ENCODE measurements around the gene RTN4RL2.

The RTN4RL2 gene

GRCh38 chr11:57481915-57482781, 21.8 kb downstream of the RTN4RL2 start:
- DNase-seq = no peak

- peak; percentile 65 to 72 for DNase-seq
These were observed 22.6 kb downstream of the RTN4RL2 start for GRCh38 chr11:57482782-57483561.

GRCh38 chr11:57483562-57483918, 23.2 kb downstream of the RTN4RL2 start:
- DNase-seq = no peak

- no peak for DNase-seq
These were observed 23.9 kb downstream of the RTN4RL2 start for GRCh38 chr11:57484141-57484710.

GRCh38 chr11:57485217-57485990, 25.1 kb downstream of the RTN4RL2 start:
- DNase-seq = no peak

DNA sequence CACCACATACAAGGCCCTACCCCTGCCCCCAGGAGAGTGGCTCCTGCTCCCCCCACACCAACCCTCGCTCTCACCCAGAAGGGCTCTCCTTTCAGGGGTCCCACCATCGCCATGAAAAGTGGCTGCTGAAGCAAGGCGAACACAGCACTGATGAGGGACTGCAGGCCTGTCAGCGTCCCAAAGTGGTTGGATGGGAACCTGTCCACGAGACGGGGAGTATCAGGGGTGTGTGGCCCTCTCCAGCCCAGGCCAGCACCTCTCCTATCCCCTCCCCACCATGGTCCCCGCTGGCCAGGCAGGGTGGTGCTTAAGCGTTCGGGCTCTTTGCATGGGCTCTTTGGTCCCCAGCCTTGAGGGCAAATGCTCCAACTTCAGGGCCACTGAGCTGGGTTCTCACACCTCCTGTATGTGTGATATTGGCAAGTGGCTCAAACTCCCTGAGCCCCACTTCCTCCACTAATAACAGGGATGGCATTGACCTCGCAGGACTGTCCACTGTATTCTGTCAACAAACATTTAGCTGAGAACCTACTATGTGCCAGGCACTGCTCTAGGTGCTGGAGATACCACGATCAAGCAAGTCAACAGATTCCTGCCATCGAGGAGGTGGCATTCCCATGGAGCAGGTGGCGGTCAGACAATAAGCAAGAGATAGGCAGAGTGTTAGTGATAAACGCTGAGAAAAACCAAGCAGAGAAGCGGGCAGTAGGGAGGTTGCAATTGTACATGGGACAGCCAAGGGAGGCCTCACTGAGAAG, 26.9 kb downstream of the RTN4RL2 start:
- no peak for DNase-seq

DNA sequence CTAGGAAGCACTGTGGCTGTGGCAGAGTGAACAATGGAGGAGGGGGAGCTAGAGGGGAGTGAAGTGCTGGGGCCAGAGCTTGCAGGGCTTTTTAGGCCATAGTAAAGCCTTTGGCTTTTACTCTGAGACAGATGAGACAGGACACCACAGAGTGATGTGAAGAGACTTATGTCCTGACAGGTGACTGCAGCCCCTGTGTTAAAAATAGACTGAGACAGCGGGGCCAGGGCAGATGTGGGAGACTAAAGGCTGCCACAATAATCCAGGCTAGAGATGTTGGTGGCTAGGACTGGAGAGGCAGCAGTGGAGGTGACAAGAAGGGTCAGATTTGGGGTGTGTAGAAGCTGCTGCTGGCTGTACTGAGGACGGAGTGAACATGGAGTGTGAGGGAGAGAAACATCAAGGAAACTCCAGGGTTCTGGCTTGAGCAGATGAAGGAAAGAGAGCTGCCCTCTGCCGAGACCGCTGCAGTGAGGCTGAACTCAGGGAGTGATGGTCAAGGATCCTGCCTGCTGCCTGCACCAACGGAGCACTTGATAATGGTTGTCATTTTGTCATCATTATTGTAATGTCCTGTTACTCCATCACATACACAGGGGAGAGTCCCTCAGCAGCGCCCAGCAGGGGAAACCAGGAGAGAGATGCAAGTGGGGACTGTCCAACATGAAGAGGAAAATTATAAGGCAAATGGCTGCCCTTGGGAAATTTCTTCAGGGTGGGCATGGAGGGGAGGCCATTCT, 27.8 kb downstream of the RTN4RL2 start:
- DNase-seq = no peak

- no peak for DNase-seq
These were observed 30.3 kb downstream of the RTN4RL2 start for GRCh38 chr11:57490456-57491248.

DNA sequence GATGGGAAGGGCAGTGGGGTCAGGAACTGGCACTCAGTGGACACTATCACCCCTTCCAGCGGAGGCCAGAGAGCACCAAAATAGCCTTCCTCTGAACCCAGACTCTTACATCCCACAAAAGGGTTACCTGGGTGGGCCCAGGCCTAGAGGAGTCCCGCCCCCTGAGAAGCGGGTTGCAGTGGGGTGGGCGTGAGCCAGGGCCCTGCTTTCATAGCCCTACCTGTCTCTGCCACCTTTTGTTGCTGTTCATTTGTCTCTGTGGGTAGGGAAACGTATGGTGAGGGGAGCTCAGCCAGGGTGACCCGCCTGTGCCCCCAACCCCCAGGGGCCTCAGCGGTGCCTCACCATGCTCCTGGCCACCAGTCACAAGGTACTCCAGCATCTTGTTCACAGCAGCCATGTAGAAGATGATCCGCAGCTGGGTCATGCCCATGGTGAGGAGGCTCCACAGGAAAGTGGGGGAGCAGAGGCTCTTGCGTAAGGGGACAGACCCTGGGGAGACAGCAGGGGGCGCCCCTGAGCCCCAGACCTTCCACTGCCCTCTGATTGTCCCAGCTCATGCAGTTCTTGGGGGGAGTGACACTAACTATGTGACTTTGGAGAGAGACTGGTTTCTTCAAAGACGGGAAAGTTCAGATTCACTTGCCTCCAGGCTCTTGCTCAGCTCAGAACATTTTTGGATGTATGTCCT, 31.2 kb downstream of the RTN4RL2 start:
- peak; percentile 68 to 72 for DNase-seq

DNA sequence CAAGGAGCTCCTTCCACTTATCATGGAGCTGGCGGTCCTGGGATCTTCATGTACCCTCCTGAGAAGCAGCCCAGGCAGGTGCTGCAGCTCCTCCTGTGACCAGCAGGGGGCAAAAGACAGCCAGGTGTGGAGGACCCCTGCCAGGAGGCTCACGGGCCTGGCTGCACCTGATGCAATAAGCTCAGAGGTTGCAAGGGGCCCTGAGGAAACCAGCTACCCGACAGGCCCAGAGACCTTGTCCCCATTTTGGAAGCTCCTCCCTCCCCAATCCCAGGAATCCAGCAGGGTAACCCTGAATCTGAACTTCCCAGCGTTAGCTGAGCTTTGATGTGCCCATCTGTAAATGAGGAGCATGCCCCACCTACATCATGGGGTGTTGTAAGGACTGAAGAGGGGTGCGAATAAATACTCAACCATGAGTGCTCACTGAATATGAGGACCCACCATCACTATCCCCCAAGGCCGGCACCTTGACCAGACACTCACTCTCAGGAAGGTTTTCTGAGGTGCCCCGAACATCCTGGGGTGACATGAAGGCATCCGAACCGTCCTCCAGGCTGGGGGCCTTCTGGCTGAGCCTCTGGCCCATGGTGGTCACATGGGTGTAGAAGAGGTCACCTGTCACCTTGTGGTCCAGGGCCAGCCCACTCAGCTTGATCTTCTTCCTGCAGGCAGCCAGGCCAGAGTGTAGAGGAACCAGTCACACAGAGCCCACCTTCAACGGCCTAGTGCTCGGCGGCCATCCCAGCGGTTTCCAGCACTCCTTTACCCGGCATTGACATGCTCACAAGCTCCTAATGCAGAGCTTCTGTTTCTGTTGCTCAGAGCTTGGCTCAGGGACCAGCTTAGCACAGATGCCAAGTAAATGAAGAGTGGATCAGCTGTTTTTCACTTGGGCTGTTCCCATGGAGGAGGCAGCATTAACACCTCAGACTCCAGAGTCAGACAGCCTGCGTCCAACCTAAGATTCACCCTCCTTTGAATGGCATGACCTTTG, 33.5 kb downstream of the RTN4RL2 start:
- DNase-seq = peak; percentile 78 to 81

- DNase-seq = no peak
These were observed 35.9 kb downstream of the RTN4RL2 start for GRCh38 chr11:57496109-57496820.

GRCh38 chr11:57497303-57498247, 37.2 kb downstream of the RTN4RL2 start:
- DNase-seq = no peak

DNA sequence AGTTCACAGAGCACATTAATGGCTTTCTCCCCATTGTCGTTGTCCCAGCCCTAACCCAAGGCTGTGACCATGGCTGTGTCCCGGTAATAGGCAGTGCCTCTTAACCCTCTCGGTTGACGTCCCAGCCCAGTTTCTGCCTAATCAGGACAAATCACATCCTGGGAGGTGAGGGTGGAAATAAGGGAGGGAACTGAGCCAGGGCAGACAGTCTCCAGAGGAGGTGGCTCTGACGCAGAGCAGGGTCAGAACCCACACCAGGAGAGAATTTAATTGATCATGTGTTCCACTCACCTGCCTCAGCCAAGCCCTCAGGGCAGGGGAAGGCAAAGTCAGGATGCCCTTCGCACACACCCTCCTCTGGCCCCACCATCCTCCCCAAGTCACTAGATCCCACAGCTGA, 38.2 kb downstream of the RTN4RL2 start:
- no peak for DNase-seq

- peak; percentile 39 to 47 for DNase-seq
These were observed 39.2 kb downstream of the RTN4RL2 start for GRCh38 chr11:57499413-57499982.

- no peak for DNase-seq
These were observed 39.7 kb downstream of the RTN4RL2 start for GRCh38 chr11:57499983-57500461.

DNA sequence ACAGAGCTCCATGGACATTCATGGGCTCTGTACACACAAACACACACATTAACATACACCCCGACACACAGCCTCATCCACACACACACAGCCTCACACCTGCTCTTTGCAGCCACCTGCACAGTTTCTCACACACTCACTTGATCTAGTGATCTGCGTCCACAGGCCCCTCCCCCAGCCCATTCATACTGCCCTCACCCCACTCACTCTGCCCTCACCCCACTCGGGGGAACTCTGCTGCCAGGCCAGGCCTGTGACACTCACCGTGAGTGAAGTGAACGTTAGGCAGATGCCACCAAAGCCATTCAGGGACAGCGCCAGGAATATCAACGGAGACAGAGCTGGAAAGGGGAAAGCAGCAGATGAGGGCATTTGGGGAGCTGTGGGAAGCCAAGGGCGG, 40.2 kb downstream of the RTN4RL2 start:
- DNase-seq = no peak
